ENCODE data around the gene MYO1B.

MYO1B gene

GRCh38 chr2:191280834-191281756 is 35.9 kb downstream of the MYO1B start:
- TF ChIP-seq CTCF (conservative IDR thresholded peaks at IDR 0.05) = no peak
- no peak for TF ChIP-seq ZFX (IDR thresholded peaks at IDR 0.05)
- no peak overlapping the region for H3K27ac ChIP-seq

- no peak for TF ChIP-seq CTCF (conservative IDR thresholded peaks at IDR 0.05)
- no peak for TF ChIP-seq ZFX (IDR thresholded peaks at IDR 0.05)
- H3K27ac ChIP-seq = no peak overlapping the region
These were observed 40.0 kb downstream of the MYO1B start for GRCh38 chr2:191285252-191285651.

- no peak overlapping the region for H3K27ac ChIP-seq
- TF ChIP-seq CTCF (conservative IDR thresholded peaks at IDR 0.05) (no peak), ZFX (IDR thresholded peaks at IDR 0.05) (no peak)
These were observed 42.6 kb downstream of the MYO1B start for GRCh38 chr2:191287820-191288219.

- TF ChIP-seq ZFX (IDR thresholded peaks at IDR 0.05) = no peak
- no peak for TF ChIP-seq CTCF (conservative IDR thresholded peaks at IDR 0.05)
- H3K27ac ChIP-seq = no peak overlapping the region
These were observed 43.8 kb downstream of the MYO1B start for GRCh38 chr2:191289049-191289448.

GRCh38 chr2:191291471-191291870 is 46.3 kb downstream of the MYO1B start:
- no peak overlapping the region for H3K27ac ChIP-seq

GRCh38 chr2:191292869-191293268 is 47.7 kb downstream of the MYO1B start:
- no peak for TF ChIP-seq CTCF (conservative IDR thresholded peaks at IDR 0.05)
- no peak for TF ChIP-seq ZFX (IDR thresholded peaks at IDR 0.05)
- H3K27ac ChIP-seq = no peak overlapping the region

More at GRCh38 chr2:191291471-191291870, 46.3 kb downstream of the MYO1B start:
- TF ChIP-seq CTCF (conservative IDR thresholded peaks at IDR 0.05) (no peak), ZFX (IDR thresholded peaks at IDR 0.05) (no peak)

- TF ChIP-seq CTCF (conservative IDR thresholded peaks at IDR 0.05) = no peak
- no peak overlapping the region for H3K27ac ChIP-seq
These were observed 49.9 kb downstream of the MYO1B start for GRCh38 chr2:191295088-191295487.
